22Rv1 (cell line): ENCODE measurements around the gene C17orf75.
A peak's percentile ranks its signal among the peaks of the same experiment; 100 is the strongest.

Source experiments
- H3K27ac ChIP-seq: fragments of 450-650 bp; 2 replicates; pipeline ENCODE4 v1.5.1; 2017
- ZFX ChIP-seq: fragments of 450-650 bp; IDR thresholded peaks from 2 replicates; pipeline ENCODE4 v1.6.1; 2017; ENCODE audit warnings: antibody characterized with exemption, borderline replicate concordance
- TF ChIP-seq, protein P1 (sequence below): fragments of 450-650 bp; IDR thresholded peaks from 2 replicates; pipeline ENCODE4 v1.5.1; 2017; ENCODE audit warnings: mild to moderate bottlenecking

The C17orf75 gene

GRCh38 chr17:32341141-32341856 is 674 bp downstream of the C17orf75 start:
- no peak for TF ChIP-seq ZFX
- TF ChIP-seq, protein P1, sequence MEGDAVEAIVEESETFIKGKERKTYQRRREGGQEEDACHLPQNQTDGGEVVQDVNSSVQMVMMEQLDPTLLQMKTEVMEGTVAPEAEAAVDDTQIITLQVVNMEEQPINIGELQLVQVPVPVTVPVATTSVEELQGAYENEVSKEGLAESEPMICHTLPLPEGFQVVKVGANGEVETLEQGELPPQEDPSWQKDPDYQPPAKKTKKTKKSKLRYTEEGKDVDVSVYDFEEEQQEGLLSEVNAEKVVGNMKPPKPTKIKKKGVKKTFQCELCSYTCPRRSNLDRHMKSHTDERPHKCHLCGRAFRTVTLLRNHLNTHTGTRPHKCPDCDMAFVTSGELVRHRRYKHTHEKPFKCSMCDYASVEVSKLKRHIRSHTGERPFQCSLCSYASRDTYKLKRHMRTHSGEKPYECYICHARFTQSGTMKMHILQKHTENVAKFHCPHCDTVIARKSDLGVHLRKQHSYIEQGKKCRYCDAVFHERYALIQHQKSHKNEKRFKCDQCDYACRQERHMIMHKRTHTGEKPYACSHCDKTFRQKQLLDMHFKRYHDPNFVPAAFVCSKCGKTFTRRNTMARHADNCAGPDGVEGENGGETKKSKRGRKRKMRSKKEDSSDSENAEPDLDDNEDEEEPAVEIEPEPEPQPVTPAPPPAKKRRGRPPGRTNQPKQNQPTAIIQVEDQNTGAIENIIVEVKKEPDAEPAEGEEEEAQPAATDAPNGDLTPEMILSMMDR = no peak
- H3K27ac ChIP-seq = peak overlapping the region; percentile 86

DNA sequence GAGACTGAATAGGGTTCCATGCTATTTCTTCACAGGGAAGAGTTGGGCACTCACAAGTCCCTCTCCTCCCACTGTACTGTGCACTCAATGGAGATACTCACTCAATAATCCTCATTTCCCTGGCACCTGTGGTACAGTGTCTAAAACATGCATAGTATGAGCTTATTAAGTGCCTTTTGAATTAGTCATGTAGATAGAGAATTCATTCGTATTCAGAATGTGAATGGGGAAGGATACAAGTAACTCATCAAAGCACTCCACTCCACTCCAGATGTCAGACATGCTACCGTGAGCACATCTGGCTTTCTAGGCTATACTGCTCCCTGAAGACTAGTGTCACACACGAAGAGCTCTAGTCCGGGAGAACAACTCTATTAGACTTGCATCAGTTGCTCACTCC is 6.3 kb downstream of the C17orf75 start:
- no peak for TF ChIP-seq ZFX
- TF ChIP-seq, protein P1 = no peak
- no peak overlapping the region for H3K27ac ChIP-seq

- no peak overlapping the region for H3K27ac ChIP-seq
- no peak for TF ChIP-seq ZFX
- TF ChIP-seq, protein P1 = no peak
Measured at GRCh38 chr17:32335046-32335445, 6.9 kb downstream of the C17orf75 start.

- no peak for TF ChIP-seq ZFX
- TF ChIP-seq, protein P1 = no peak
- no peak overlapping the region for H3K27ac ChIP-seq
Measured at GRCh38 chr17:32333187-32333586, 8.8 kb downstream of the C17orf75 start.

- no peak for TF ChIP-seq ZFX
- TF ChIP-seq, protein P1 = no peak
- no peak overlapping the region for H3K27ac ChIP-seq
Measured at GRCh38 chr17:32331243-32332040, 10.5 kb downstream of the C17orf75 start.

GRCh38 chr17:32330147-32330546 is 11.8 kb downstream of the C17orf75 start:
- TF ChIP-seq, protein P1 = no peak
- TF ChIP-seq ZFX = no peak
- H3K27ac ChIP-seq = no peak overlapping the region

DNA sequence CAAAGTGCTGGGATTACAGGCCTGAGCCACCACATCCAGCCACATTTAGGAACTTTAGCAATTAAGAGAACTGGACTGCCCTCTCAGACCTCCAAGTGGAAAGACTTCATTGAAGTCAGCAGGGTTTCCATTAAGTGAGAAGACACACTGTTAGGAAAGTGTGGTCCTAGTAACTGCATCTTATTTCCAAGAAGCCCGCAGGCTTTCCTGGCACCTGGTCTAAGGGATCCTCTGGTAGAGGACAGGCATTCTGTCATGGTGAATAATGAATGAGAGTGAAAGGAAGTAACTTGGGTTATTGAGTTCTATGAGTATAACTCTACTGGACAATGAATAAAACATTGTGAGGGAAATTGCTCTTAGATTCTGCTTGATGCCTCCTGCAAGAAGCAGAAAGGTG is 14.1 kb downstream of the C17orf75 start:
- no peak overlapping the region for H3K27ac ChIP-seq
- TF ChIP-seq ZFX = no peak
- TF ChIP-seq, protein P1 = no peak
